ENCODE data around the gene NFIA. TPM values are rescaled to one million over a fixed set of nuclear protein-coding genes. Genes with fewer than 3 reads are reported as not detected.
A peak's percentile ranks its signal among the peaks of the same experiment; 100 is the strongest.

NFIA gene
- total and polyA plus RNA-seq, 2 of the 13 experiments (the other 11 are each of a cell fraction or from before 2014, with no cell fraction given): 14.7 to 28.5 TPM

- TF ChIP-seq SMC3 (IDR thresholded peaks at IDR 0.05; ENCODE audit: low read length) (no peak), ZNF510 (CRISPR knock-in tag; IDR thresholded peaks at IDR 0.05; ENCODE audit: low read depth) (no peak), TERF1 (CRISPR knock-in tag; IDR thresholded peaks at IDR 0.05) (no peak), ZKSCAN8 (CRISPR knock-in tag; IDR thresholded peaks at IDR 0.05; ENCODE audit: borderline replicate concordance) (no peak), GATAD1 (CRISPR knock-in tag; IDR thresholded peaks at IDR 0.05) (0 out of 2 replicates have a peak, but pooled peaks have one; percentile 21), GABPA (IDR thresholded peaks at IDR 0.05; ENCODE audit: low read depth, low read length) (no peak), GABPA (CRISPR knock-in tag; IDR thresholded peaks at IDR 0.05; ENCODE audit: low read depth) (peak; percentile 45; the same call in 1 of the 2 replicates), HOMEZ (CRISPR knock-in tag; IDR thresholded peaks at IDR 0.05; ENCODE audit: low read depth) (0 out of 2 replicates have a peak, but pooled peaks have one; percentile 22), HBP1 (CRISPR knock-in tag; IDR thresholded peaks at IDR 0.05; ENCODE audit: low read depth) (peak; percentile 23; the same call in 1 of the 2 replicates), HNRNPH1 (optimal IDR thresholded peaks at IDR 0.05; ENCODE audit: low read depth, low read length) (no peak), ZNF350 (CRISPR knock-in tag; IDR thresholded peaks at IDR 0.05; ENCODE audit: borderline replicate concordance, low read depth) (no peak), ZNF335 (CRISPR knock-in tag; IDR thresholded peaks at IDR 0.05) (no peak), ZSCAN30 (CRISPR knock-in tag; IDR thresholded peaks at IDR 0.05) (no peak), ZNF12 (CRISPR knock-in tag; IDR thresholded peaks at IDR 0.05) (no peak), PTBP1 (IDR thresholded peaks at IDR 0.05; ENCODE audit: low read depth, low read length, poor library complexity, severe bottlenecking) (no peak), ZNF773 (CRISPR knock-in tag; IDR thresholded peaks at IDR 0.05; ENCODE audit: borderline replicate concordance) (no peak), ZNF703 (CRISPR knock-in tag; IDR thresholded peaks at IDR 0.05; ENCODE audit: borderline replicate concordance) (no peak), TFAP4 (IDR thresholded peaks at IDR 0.05; ENCODE audit: borderline replicate concordance, low read depth) (no peak), GMEB1 (CRISPR knock-in tag; IDR thresholded peaks at IDR 0.05; ENCODE audit: borderline replicate concordance) (peak; percentile 41; the same call in 1 of the 2 replicates), ZNF24 (IDR thresholded peaks at IDR 0.05) (no peak), NR2F1 (CRISPR knock-in tag; IDR thresholded peaks at IDR 0.05) (no peak), ELF4 (CRISPR knock-in tag; IDR thresholded peaks at IDR 0.05; ENCODE audit: borderline replicate concordance) (no peak), ZNF629 (CRISPR knock-in tag; conservative IDR thresholded peaks at IDR 0.05) (no peak)
Measured at GRCh38 chr1:61077676-61078541, 4.5 kb upstream of the NFIA start (continued).
